GM12891 (cell line): ENCODE results near the gene ADD2.

Experiments
- POLR2A ChIP-seq: IDR thresholded peaks from 2 replicates; pipeline ENCODE4 v1.6.1; 2011; ENCODE audit warnings: low read depth, low read length, control low read depth
- POLR2AphosphoS5 ChIP-seq: IDR thresholded peaks from 2 replicates; pipeline ENCODE4 v1.6.1; 2011; ENCODE audit warnings: low read depth, low read length, control low read depth
- SPI1 ChIP-seq: IDR thresholded peaks from 2 replicates; pipeline ENCODE4 v1.6.1; 2011; ENCODE audit warnings: low read depth, low read length, control low read depth
- TAF1 ChIP-seq: IDR thresholded peaks from 2 replicates; pipeline ENCODE4 v1.6.1; 2011; ENCODE audit warnings: low read depth, low read length, control low read depth

DNA sequence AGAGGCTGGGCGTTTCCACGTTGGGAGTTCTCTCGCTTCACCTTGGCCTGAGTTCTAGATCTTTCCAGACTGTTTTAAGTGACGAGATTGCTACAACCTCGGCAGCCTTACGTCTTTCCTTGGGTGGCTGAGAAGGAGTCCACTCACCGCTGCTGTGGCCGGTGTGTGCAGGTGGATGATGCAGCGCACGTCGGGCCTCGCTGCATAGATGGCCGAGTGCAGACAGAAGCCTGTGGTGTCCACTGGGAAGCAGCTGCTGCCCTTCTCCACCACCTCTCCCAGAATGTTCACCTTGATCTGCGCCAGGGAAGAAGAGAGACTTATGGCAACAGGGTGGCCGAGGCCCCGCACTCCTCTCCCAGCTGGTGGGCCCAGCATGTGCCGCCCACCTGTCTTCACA is 75.7 kb downstream of the ADD2 start:
- TF ChIP-seq POLR2A (no peak), POLR2AphosphoS5 (no peak), TAF1 (no peak), SPI1 (no peak)
